NCI-H1694 (cell line): ENCODE results near the gene GPHA2.

Source experiments
- DNase-seq: peaks from one replicate; lab custom pipeline; 2025; lab: John Stamatoyannopoulos, UW

Gene GPHA2

DNA sequence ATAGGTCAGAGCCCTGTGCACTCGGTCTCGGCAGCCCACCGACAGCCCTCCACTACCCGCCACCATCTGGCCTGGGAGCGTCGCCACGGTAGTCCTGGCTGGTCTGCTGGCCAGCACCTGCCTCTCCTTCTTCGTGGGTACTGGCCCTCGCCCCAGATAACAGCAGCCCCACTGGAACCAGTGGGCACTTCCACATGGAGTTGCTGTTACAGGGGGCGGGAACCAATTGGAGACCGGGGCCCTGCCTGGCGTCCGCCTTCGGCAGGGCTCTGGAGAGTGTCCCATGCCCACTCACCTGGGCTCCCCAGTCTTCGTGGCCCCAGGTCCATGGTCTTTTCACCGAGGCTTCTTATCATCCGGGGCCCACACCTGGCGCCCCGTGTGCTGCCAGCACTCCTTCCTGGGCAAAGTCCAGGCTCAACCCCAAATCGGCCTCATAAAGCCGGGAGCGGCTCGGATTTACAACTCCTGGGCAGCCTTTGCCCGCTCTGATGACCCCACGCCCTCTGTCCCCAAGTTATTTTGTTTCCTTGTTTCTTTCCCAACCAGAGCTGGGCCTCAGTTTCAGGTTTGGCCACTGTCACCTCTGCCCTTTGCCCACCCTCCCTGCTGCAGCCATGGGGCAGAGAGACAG is 44.4 kb downstream of the GPHA2 start:
- DNase-seq, result no peak

DNA sequence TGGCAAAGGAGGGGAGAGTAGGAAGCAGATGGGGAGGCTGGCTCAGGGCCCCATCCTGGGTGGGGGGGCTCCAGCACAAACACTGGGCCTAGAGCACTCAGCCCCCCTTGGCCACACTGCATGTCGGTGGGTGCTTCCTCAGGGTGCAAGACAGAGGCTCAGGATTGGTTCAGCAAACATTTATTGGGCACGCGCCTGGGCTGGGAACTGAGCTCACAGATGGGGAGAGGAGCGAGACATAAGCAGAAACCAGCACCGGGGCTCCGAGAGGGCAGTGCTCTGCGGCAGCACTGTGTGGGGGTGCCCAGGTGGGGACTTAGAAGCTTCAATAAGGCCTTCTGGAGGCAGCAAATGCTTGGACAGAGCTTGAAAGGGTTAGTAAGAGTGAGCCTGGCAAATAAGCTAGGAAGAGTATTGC is 45.2 kb downstream of the GPHA2 start:
- peak; percentile 48 for DNase-seq

DNA sequence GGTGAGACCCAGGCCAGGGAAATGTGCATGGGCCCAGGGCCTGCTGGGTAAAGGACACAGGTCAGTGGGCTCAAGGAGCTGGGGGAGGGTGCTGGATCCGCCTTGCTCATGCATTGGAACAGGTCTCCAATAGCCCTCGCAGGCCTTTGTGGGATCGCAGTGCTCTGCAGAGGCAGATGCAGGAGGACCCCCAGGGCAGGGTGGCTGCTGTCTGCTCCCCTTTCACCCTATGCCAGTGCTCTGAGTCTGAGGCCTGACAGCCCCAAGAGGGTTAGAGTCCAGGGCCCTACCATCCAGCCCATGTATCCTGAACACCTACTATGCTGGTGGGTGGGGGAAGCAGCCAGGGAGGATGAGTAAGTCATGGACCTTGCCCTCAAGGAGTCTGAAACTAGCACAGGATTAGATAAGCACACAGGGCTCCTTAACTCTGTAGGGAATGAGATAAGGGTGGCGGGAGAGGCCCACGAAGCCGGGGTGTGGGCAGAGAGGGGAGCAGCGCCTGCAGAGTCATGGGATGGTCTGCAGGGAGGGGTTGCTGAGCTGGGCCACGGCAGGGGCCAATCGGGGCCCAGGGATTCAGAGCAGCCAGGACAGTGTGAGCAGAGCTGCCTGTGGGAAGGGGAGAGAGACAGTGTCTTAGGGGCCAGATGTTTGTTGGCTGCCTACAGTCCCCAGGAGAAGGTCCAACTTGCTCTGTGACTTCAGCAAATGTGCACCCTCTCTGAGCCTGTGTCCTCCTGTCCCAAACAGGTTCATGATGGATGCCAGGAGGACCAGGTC is 46.8 kb downstream of the GPHA2 start:
- DNase-seq, result no peak

DNA sequence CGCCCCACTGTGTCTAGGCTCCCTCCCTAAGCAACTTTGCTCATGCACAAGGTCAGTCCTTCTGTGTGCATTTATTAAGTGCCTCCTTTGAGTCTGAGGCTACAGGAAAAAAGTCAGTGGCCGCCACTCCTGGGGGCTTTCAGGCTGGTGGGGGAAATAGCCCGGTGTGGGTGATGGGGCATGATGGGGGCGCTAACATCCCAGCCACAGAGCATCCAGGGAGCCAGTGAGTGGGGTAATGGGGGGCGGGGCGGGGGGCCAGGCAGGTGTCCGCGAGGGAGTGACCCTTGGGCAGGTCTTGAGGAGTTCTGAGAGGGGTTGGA is 47.3 kb downstream of the GPHA2 start:
- no peak for DNase-seq

DNA sequence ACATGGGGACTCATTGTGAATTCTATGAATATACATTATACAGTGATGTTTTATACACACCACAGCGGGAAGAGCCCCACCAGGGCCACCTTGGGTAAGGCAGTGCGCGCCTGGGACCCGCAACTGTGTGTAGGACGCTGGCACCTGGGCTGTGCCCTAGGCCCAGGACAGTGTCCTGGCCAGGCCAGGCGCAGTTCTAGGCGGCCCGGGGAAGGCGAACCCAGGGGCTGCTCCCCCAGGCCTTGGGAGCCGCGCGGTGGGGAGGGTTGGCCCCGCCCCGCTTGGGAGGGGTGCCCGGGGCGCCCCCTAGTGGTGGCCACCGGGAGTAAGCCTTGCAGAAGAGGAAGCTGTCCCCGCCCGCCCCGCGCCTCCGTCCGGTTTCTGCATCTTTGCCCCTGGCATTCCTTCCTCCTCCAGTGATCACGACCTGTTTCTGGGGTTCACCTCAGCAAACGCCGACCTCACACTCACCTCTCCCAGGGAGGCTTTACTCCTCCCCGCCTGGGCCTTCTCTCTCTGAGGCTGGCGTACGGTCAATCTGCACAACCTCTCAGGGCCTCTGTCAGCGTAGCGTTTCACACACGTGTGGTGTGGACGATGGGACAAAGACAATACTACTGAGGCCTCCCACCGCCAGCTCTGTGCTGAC is 47.8 kb downstream of the GPHA2 start:
- DNase-seq, result peak; percentile 11

DNA sequence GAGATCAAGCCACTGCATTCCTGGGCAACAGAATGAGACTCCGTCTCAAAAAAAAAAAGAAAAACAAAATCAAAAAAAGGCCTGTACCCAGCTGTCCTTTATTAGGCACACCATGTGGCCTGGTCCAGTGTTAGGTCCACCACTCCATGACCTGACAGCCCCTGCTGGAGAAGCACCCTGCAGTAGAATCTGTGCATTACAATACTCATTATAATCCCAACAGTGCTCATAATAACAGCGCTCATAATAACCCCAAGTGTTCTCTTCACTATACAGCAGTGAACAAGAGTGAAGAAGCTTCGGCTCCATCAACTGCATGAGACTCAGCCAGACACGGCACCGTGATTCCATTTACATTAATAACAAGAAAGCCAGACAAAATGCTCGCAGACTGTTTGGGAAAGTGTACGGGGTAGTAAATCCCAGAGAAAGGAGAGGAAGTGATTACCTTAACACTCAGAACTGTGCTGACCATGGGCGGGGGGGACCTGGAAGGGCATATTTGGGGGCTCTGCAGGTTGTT is 48.4 kb downstream of the GPHA2 start:
- DNase-seq, result no peak

DNA sequence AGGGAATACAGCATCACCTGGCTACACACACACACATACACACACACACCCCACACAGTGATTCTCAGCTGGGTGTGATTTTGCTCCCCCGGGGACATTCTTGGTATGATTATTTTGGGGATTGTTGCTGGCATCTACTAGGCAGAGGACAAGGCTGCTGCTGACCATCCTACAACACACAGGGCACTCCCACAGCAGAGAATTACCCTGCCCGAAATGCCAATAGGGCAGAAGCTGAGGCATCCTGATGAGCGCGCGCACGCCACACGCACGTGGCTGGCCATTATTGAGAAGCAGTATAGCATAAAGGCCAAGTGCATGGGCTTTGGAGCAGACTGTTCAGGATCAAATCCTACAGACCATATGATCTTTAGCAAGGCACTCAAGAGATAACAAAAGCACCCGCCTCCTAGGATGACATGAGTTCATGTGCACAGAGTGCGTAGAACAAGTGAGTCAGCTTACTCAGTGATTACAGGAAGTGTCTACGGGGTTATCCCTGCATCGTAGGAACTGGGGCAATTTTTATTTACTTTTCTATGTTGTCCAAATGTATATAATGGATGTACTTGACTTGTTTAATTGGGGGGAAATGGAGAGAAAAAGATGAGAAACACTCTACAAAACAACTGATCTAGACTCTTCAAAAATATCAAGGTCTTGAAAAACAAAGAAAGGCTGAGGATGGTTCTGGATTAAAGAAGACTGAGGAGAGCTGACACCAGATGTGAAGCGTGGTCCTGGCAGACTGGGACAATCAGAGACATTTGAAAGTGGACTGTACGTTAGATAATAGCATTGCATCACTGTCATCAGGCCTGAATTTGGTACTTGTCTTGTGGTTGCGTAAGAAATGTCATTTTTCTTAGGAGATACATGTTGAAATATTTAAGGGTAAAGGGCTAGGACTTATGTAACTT is 50.1 kb downstream of the GPHA2 start:
- no peak for DNase-seq
